Panc1 (cell line): ENCODE measurements around the gene NOP16. TPM values are rescaled to one million over a fixed set of nuclear protein-coding genes. Genes with fewer than 3 reads are reported as not detected.
"Not testable (repeated sequence)": the region's sequence is repeated elsewhere in the genome, so short reads cannot be mapped to it uniquely, and the experiment has no call there.

Source experiments
- ATAC-seq: fragments of 200-7000 bp; cut with Tn5 transposase; 2 replicates; pipeline ENCODE4 v1.9.1; 2020; ENCODE audit warnings: mild to moderate bottlenecking, moderate library complexity
- BruUV-seq: library from RNA; stranded (reverse); fragments of 400-500 nt; replicated peaks from 2 replicates; lab custom pipeline; 2021; lab: Mats Ljungman, UMichigan
- CTCF ChIA-PET: fragments of 300-600 bp; sonication (Branson Sonifier 250); formaldehyde crosslinking; loops from one replicate; lab custom pipeline; 2022; ENCODE audit warnings: antibody characterized with exemption; lab: Charles Lee
- POLR2A ChIA-PET: fragments of 300-600 bp; sonication (Branson Sonifier 250); formaldehyde crosslinking; loops from one replicate; lab custom pipeline; 2022; ENCODE audit warnings: antibody characterized with exemption; lab: Charles Lee
- DNase-seq: peaks from one replicate; pipeline ENCODE4 v3.0.0-alpha.2; 2010; ENCODE audit warnings: low read depth, low spot score
- H3K27ac ChIP-seq: 2 replicates; pipeline ENCODE4 v1.5.1; 2011; ENCODE audit warnings: mild to moderate bottlenecking, low read length, inconsistent platforms
- H3K27me3 ChIP-seq: fragments of 200-500 bp; sonication (Bioruptor generic); 2 replicates; pipeline ENCODE4 v1.6.0; 2014; ENCODE audit warnings: low read length, inconsistent platforms; ENCODE audit not compliant: control insufficient read depth, insufficient read depth
- H3K36me3 ChIP-seq: fragments of 200-500 bp; sonication (Bioruptor generic); 2 replicates; pipeline ENCODE4 v1.5.1; 2014; ENCODE audit warnings: inconsistent platforms, mild to moderate bottlenecking, low read length, moderate library complexity; ENCODE audit not compliant: control insufficient read depth, insufficient read depth
- H3K4me1 ChIP-seq: 2 replicates; pipeline ENCODE4 v1.5.1; 2011; ENCODE audit warnings: inconsistent platforms, mild to moderate bottlenecking, low read length, moderate library complexity; ENCODE audit not compliant: control insufficient read depth, insufficient read depth
- H3K4me3 ChIP-seq, 2 experiments: 2 replicates each; pipeline ENCODE4 v1.5.1; 2011 to 2012; ENCODE audit warnings: low read depth in 2 of 2, low read length in 2 of 2, mild to moderate bottlenecking in 2 of 2, inconsistent platforms in 1 of 2, moderate library complexity in 1 of 2
- H3K9me3 ChIP-seq: fragments of 200-500 bp; sonication (Bioruptor generic); 2 replicates; pipeline ENCODE4 v1.5.1; 2014; ENCODE audit warnings: low read depth, mild to moderate bottlenecking, inconsistent platforms, low read length, moderate library complexity; ENCODE audit not compliant: control insufficient read depth, insufficient read depth
- CTCF ChIP-seq: fragments of 450-650 bp; IDR thresholded peaks from 2 replicates; pipeline ENCODE4 v1.5.1; 2017; ENCODE audit warnings: mild to moderate bottlenecking
- POLR2AphosphoS5 ChIP-seq: IDR thresholded peaks from 2 replicates; pipeline ENCODE4 v1.6.1; 2012; ENCODE audit warnings: mild to moderate bottlenecking, low read depth, low read length, moderate library complexity
- REST ChIP-seq, 2 experiments: IDR thresholded peaks; 2 replicates each; pipeline ENCODE4 v1.6.1; 2011 to 2012; ENCODE audit warnings: low read depth in 2 of 2, control low read depth in 1 of 2, low read length in 1 of 2, mild to moderate bottlenecking in 1 of 2, moderate library complexity in 1 of 2; ENCODE audit not compliant: insufficient read depth in 1 of 2
- SIN3A ChIP-seq: IDR thresholded peaks from 2 replicates; pipeline ENCODE4 v1.6.1; 2012; ENCODE audit warnings: low read depth, mild to moderate bottlenecking, low read length, moderate library complexity, borderline replicate concordance; ENCODE audit not compliant: insufficient read depth
- TCF7L2 ChIP-seq: IDR thresholded peaks from 2 replicates; pipeline ENCODE4 v1.6.1; 2011; ENCODE audit warnings: mild to moderate bottlenecking, low read depth, low read length, inconsistent platforms
- in situ Hi-C: cut with HindIII; loops from 2 replicates; pipeline ENCODE4 v1.10.0; 2016; ENCODE audit warnings: low sequenced_read_pairs, low pct_unique_long_range_greater_than_20kb
- intact Hi-C: fragments of 100-400 bp; cut with micrococcal nuclease; formaldehyde crosslinking; loops from one replicate; pipeline ENCODE4 v1.10.0; 2022; ENCODE audit not compliant: unreplicated experiment
- total RNA-seq: library from RNA; stranded (reverse); gene quantifications from one replicate; pipeline ENCODE4 v1.2.1, GENCODE V29; 2021; ENCODE audit not compliant: unreplicated experiment

The NOP16 gene
- total RNA-seq, 1 experiment from 2014 or later, result 76.2 TPM

- intact Hi-C loops, result loop anchor here (10.0 kb wide), 1 partner anchor 85 kb away; no protein-coding TSS in a partner anchor
- ChIA-PET POLR2A (no interaction called here), CTCF (interaction anchor here (1.0 to 1.2 kb wide), 2 partner anchors 38 to 674 kb away, joined by 4 to 5 read pairs; no protein-coding TSS in a partner anchor)
- no peaks in the 10 kb centered on the region for H3K9me3 ChIP-seq
- H3K4me3 ChIP-seq, result no peak overlapping the region
- BruUV-seq, result no TSS peak
- no peaks in the 10 kb centered on the region for H3K27me3 ChIP-seq
- no peak overlapping the region for H3K27ac ChIP-seq
- TF ChIP-seq TCF7L2, result no peak
- TF ChIP-seq CTCF, result no peak
- no peak for TF ChIP-seq POLR2AphosphoS5
- TF ChIP-seq REST (IDR thresholded peaks at IDR 0.05; ENCODE audit: insufficient read depth in 1 of 2, low read depth in 2 of 2, low read length in 1 of 2), result no peak
- TF ChIP-seq SIN3A, result no peak
- no peaks in the 10 kb centered on the region for H3K36me3 ChIP-seq
- ATAC-seq, result no peak
- DNase-seq, result no peak
- H3K4me1 ChIP-seq, result peaks cover 2% of the 10 kb centered on the region; the same call in 1 of the 2 replicates
- in situ Hi-C loops, result no loop called here
Observed at GRCh38 chr5:176409765-176410164, 21.4 kb upstream of the NOP16 start.

GRCh38 chr5:176408590-176408989 is 20.2 kb upstream of the NOP16 start:
- ChIA-PET POLR2A (interaction anchor here (0.7 kb wide), 1 partner anchor 8 kb away, joined by 12 read pairs; no protein-coding TSS in a partner anchor), CTCF (no interaction called here)
- Histone ChIP-seq H3K36me3 (no peaks in the 10 kb centered on the region), H3K27me3 (no peaks in the 10 kb centered on the region), H3K4me3 (no peak overlapping the region), H3K9me3 (no peaks in the 10 kb centered on the region), H3K27ac (no peak overlapping the region), H3K4me1 (no peaks in the 10 kb centered on the region; the same call in 1 of the 2 replicates)
- in situ Hi-C loops, result no loop called here
- DNase-seq, result no peak
- intact Hi-C loops, result no loop called here
- no peak for ATAC-seq
- no peak for TF ChIP-seq REST (IDR thresholded peaks at IDR 0.05; ENCODE audit: insufficient read depth in 1 of 2, low read depth in 2 of 2, low read length in 1 of 2)
- TF ChIP-seq SIN3A, result no peak
- no peak for TF ChIP-seq POLR2AphosphoS5
- no peak for TF ChIP-seq TCF7L2
- no peak for TF ChIP-seq CTCF
- BruUV-seq, result no TSS peak

GRCh38 chr5:176408252-176408573 is 19.8 kb upstream of the NOP16 start:
- BruUV-seq, POLR2A ChIA-PET, H3K9me3 ChIP-seq, in situ Hi-C loops, intact Hi-C loops, H3K4me3 ChIP-seq, H3K27ac ChIP-seq, CTCF ChIA-PET, DNase-seq, H3K36me3 ChIP-seq, H3K4me1 ChIP-seq, ATAC-seq, H3K27me3 ChIP-seq: not testable (repeated sequence)
